ENCODE results near the gene XXYLT1. TPM values are rescaled to one million over a fixed set of nuclear protein-coding genes. Genes with fewer than 3 reads are reported as not detected.
A peak's percentile ranks its signal among the peaks of the same experiment; 100 is the strongest.

The XXYLT1 gene
- total and polyA plus RNA-seq, 12 donors: 2.2 to 7.2 (median 3.6) TPM

GRCh38 chr3:195176776-195177175 is 94.2 kb downstream of the XXYLT1 start:
- Histone ChIP-seq H3K27ac (peak overlapping the region in 1 of 10 donors; percentile 90), H3K4me1 (peaks cover 24 to 78% (median 61%) of the 10 kb centered on the region in 9 donors), H3K27me3 (no peaks in the 10 kb centered on the region), H3K36me3 (peaks cover 0 to 4% (median 0%) of the 10 kb centered on the region in 9 donors), H3K9me3 (no peaks in the 10 kb centered on the region), H3K4me3 (no peak overlapping the region)
- DNase-seq (no peak), ATAC-seq (no peak)
- no peak for TF ChIP-seq CTCF (IDR thresholded peaks at IDR 0.05)
- 96 to 97% methylated on average over 12 of the region's 12 CpGs for whole genome bisulfite sequencing, 2 donors
- intact Hi-C loops (cut with DNase I): loop anchor here in 1 of 10 donors (10.0 kb wide), 1 partner anchor 58 kb away; no protein-coding TSS in a partner anchor

GRCh38 chr3:195175476-195176337 is 95.3 kb downstream of the XXYLT1 start:
- H3K9me3 ChIP-seq: no peaks in the 10 kb centered on the region
- H3K36me3 ChIP-seq: peaks cover 0 to 4% (median 0%) of the 10 kb centered on the region in 9 donors
- no peak overlapping the region for H3K4me3 ChIP-seq
- no peaks in the 10 kb centered on the region for H3K27me3 ChIP-seq
- DNase-seq (no peak), ATAC-seq (no peak)
- H3K4me1 ChIP-seq: peaks cover 21 to 78% (median 61%) of the 10 kb centered on the region in 9 donors
- WGBS, 2 donors: 93 to 94% methylated on average over 13 of the region's 13 CpGs
- TF ChIP-seq CTCF (IDR thresholded peaks at IDR 0.05): no peak
- H3K27ac ChIP-seq: no peak overlapping the region
- intact Hi-C loops (cut with DNase I): loop anchor here in 1 of 10 donors (10.0 kb wide), 1 partner anchor 59 kb away; no protein-coding TSS in a partner anchor

- WGBS, 2 donors: 97 to 98% methylated on average over 11 of the region's 11 CpGs
- Histone ChIP-seq H3K36me3 (peaks cover 0 to 4% (median 0%) of the 10 kb centered on the region in 9 donors), H3K4me3 (no peak overlapping the region), H3K4me1 (peaks cover 18 to 78% (median 60%) of the 10 kb centered on the region in 9 donors), H3K9me3 (no peaks in the 10 kb centered on the region), H3K27me3 (no peaks in the 10 kb centered on the region), H3K27ac (no peak overlapping the region)
- no peak for DNase-seq
- intact Hi-C loops (cut with DNase I): loop anchor here in 1 of 10 donors (10.0 kb wide), 1 partner anchor 60 kb away; no protein-coding TSS in a partner anchor
- TF ChIP-seq CTCF (IDR thresholded peaks at IDR 0.05): no peak
- ATAC-seq: no peak
Observed at GRCh38 chr3:195175076-195175475, 95.9 kb downstream of the XXYLT1 start.

GRCh38 chr3:195173657-195174056 is 97.3 kb downstream of the XXYLT1 start:
- DNase-seq (no peak), ATAC-seq (peak in 1 of 8 donors; percentile 21)
- intact Hi-C loops (cut with DNase I): loop anchor here in 2 of 10 donors (2.0 to 10.0 kb wide), 2 partner anchors 17 to 61 kb away; no protein-coding TSS in a partner anchor
- Histone ChIP-seq H3K36me3 (peaks cover 0 to 4% (median 0%) of the 10 kb centered on the region in 9 donors), H3K27me3 (no peaks in the 10 kb centered on the region), H3K4me3 (no peak overlapping the region), H3K4me1 (peaks cover 8 to 64% (median 46%) of the 10 kb centered on the region in 9 donors), H3K9me3 (no peaks in the 10 kb centered on the region), H3K27ac (peak overlapping the region in 1 of 10 donors; percentile 60)
- TF ChIP-seq CTCF (IDR thresholded peaks at IDR 0.05): no peak
- 70 to 71% methylated on average over 9 of the region's 9 CpGs for WGBS, 2 donors
